Stimulated activated naive B cell treated with anti-CD40 and anti-IgM and Interleukin-4, amounts not matched to agents 10 μg/mL and 1 μg/mL and 100 μg/mL, for 72 hours (primary cell): ENCODE results near the gene TAS2R60.
"Not testable (repeated sequence)": the region's sequence is repeated elsewhere in the genome, so short reads cannot be mapped to it uniquely, and the experiment has no call there.

ENCODE experiments used
- ATAC-seq, 2 donors: fragments of 150-1000 bp; cut with Tn5 transposase; replicated peaks; 2 replicates each; pipeline ENCODE4 v1.10.0; 2021; ENCODE audit warnings: moderate library complexity in 1 of 2
- DNase-seq: peaks from one replicate; pipeline ENCODE4 v3.0.0; 2021
- H3K27ac Mint-ChIP-seq: one replicate; pipeline ENCODE4 v1.8.0; 2022; ENCODE audit warnings: mild to moderate bottlenecking, mixed read lengths
- H3K27me3 Mint-ChIP-seq, 2 donors: one replicate each; pipeline ENCODE4 v1.8.0; 2022; ENCODE audit warnings: mixed read lengths in 2 of 2
- H3K36me3 Mint-ChIP-seq, 2 donors: one replicate each; pipeline ENCODE4 v1.8.0; 2022; ENCODE audit warnings: mixed read lengths in 2 of 2, mild to moderate bottlenecking in 1 of 2
- H3K4me1 Mint-ChIP-seq, 2 donors: one replicate each; pipeline ENCODE4 v1.8.0; 2022; ENCODE audit warnings: mixed read lengths in 2 of 2, mild to moderate bottlenecking in 1 of 2
- H3K4me3 Mint-ChIP-seq, 2 donors: one replicate each; pipeline ENCODE4 v1.8.0; 2022; ENCODE audit warnings: mild to moderate bottlenecking in 2 of 2, mixed read lengths in 2 of 2, moderate library complexity in 1 of 2
- H3K9me3 Mint-ChIP-seq, 2 donors: one replicate each; pipeline ENCODE4 v1.8.0; 2022; ENCODE audit warnings: mixed read lengths in 2 of 2, mild to moderate bottlenecking in 1 of 2

The TAS2R60 gene

GRCh38 chr7:143460271-143460979 is 17.2 kb downstream of the TAS2R60 start:
- ATAC-seq (no peak), DNase-seq (no peak)
- no peak overlapping the region for H3K4me3 Mint-ChIP-seq
- no peaks in the 10 kb centered on the region for H3K4me1 Mint-ChIP-seq
- no peak overlapping the region for H3K27ac Mint-ChIP-seq
- H3K27me3 Mint-ChIP-seq = peaks cover 4 to 18% of the 10 kb centered on the region in 2 donors
- no peaks in the 10 kb centered on the region for H3K36me3 Mint-ChIP-seq
- H3K9me3 Mint-ChIP-seq = peaks cover 3 to 6% of the 10 kb centered on the region in 2 donors

DNA sequence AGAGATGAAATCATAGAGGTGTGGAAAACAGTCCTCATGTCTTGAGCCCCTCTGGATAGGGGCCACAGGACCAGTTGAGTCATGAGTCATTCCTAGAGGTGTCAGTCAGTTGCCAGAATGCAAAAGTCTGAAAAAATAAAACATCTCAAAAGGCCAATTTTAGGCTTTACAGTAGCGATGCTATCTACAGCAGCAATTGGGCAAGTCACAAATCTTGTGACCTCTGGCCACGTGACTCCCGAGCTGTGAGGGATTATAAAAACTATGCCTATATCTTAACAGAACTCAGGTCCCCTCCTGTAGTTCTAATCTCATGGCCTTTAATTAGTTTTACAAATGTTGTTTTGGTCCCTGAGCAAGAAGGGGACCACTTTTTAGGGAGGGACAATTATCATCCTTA is 18.8 kb downstream of the TAS2R60 start:
- DNase-seq = no peak
- H3K9me3 Mint-ChIP-seq = peaks cover 3 to 6% of the 10 kb centered on the region in 2 donors
- no peaks in the 10 kb centered on the region for H3K36me3 Mint-ChIP-seq
- H3K4me3 Mint-ChIP-seq = no peak overlapping the region
- peaks cover 4 to 20% of the 10 kb centered on the region in 2 donors for H3K27me3 Mint-ChIP-seq
- no peaks in the 10 kb centered on the region for H3K4me1 Mint-ChIP-seq
- H3K27ac Mint-ChIP-seq = no peak overlapping the region
- no peak for ATAC-seq

GRCh38 chr7:143463556-143463955 is 20.3 kb downstream of the TAS2R60 start:
- ATAC-seq = no peak
- H3K27ac Mint-ChIP-seq = no peak overlapping the region
- H3K4me3 Mint-ChIP-seq = no peak overlapping the region
- H3K9me3 Mint-ChIP-seq = peaks cover 3 to 6% of the 10 kb centered on the region in 2 donors
- H3K4me1 Mint-ChIP-seq = no peaks in the 10 kb centered on the region
- DNase-seq = no peak
- peaks cover 11 to 21% of the 10 kb centered on the region in 2 donors for H3K27me3 Mint-ChIP-seq
- no peaks in the 10 kb centered on the region for H3K36me3 Mint-ChIP-seq

DNA sequence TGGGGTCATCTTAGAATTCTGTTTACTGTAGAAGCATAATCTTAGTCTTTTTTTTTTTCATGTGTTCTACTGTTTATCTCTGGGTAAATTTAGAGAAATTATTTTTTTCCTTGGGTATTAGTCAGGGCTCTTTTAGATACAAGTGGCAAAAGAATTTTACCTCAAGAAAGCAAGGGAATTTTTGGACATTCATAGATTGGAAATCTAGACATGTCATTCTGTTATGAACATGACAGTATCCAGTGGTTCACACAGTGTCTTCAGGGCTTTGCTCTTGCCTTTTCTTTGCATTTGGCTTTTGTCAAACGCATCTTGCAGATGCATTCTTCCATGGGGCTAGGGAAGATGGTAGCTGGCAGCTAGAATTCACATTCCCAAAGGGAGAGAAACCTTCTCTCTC is 20.7 kb downstream of the TAS2R60 start:
- DNase-seq (no peak), ATAC-seq (no peak)
- no peak overlapping the region for H3K27ac Mint-ChIP-seq
- no peaks in the 10 kb centered on the region for H3K36me3 Mint-ChIP-seq
- H3K4me3 Mint-ChIP-seq = no peak overlapping the region
- H3K4me1 Mint-ChIP-seq = no peaks in the 10 kb centered on the region
- H3K27me3 Mint-ChIP-seq = peaks cover 11 to 21% of the 10 kb centered on the region in 2 donors
- peaks cover 3 to 6% of the 10 kb centered on the region in 2 donors for H3K9me3 Mint-ChIP-seq

DNA sequence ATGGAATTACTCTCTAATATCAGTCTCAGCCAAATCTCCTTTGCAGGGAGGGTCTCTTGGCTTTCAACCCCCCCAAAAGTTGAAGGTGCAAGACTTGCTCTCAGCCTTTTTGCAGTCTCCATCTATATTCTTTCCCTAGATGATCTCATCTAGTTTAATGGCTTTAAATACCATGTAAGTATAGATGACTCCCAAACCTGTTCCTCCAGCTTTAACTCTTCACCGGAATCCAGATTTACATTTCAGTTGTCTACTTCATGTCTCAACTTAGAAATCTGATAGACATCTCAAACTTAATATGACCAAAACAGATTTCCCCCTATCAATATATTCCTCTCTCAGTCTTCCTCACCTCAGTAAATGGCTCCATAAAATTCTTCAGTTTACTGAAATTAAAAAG is 24.5 kb downstream of the TAS2R60 start:
- DNase-seq = no peak
- peaks cover 0 to 3% of the 10 kb centered on the region in 2 donors for H3K36me3 Mint-ChIP-seq
- ATAC-seq = no peak

GRCh38 chr7:143472071-143472689 is 28.9 kb downstream of the TAS2R60 start:
- not testable (repeated sequence) for DNase-seq, H3K4me1 Mint-ChIP-seq, H3K4me3 Mint-ChIP-seq, ATAC-seq, H3K36me3 Mint-ChIP-seq, H3K27ac Mint-ChIP-seq
- H3K9me3 Mint-ChIP-seq = peaks cover 7 to 11% of the 10 kb centered on the region in 2 donors
- H3K27me3 Mint-ChIP-seq = peaks cover 17 to 24% of the 10 kb centered on the region in 2 donors

More for the DNA sequence above, 24.5 kb downstream of the TAS2R60 start:
- Mint-ChIP-seq H3K4me3 (no peak overlapping the region), H3K4me1 (no peaks in the 10 kb centered on the region), H3K27me3 (peaks cover 23 to 28% of the 10 kb centered on the region in 2 donors), H3K27ac (no peak overlapping the region), H3K9me3 (peaks cover 9 to 11% of the 10 kb centered on the region in 2 donors)

DNA sequence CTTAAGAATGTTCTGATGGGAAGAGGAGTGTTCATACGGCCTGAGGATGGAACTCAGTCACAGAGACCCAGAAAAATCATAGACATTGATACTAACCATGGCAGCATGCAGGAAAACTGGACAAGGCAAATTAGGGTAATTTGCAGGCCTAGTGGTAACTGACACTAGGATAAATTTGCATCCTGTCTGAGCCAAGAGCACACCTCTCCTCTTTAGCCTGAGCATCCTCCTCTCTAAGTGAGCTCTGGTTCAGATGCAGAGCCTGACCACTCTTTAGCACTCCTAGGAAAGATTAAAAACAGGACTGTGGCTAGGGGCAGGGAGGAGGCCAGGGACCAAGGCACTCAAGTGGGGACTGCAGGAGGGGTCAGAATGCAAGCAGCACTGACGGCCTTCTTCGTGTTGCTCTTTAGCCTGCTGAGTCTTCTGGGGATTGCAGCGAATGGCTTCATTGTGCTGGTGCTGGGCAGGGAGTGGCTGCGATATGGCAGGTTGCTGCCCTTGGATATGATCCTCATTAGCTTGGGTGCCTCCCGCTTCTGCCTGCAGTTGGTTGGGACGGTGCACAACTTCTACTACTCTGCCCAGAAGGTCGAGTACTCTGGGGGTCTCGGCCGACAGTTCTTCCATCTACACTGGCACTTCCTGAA is 34.4 kb downstream of the TAS2R60 start, which contains the start of gene TAS2R41:
Gene TAS2R41, plus strand, starts transcription at position 373 of the 650 bp plus-strand sequence. Its CDS starts 0 bp downstream, at position 373.
- H3K9me3 Mint-ChIP-seq = peaks cover under 1 to 2% of the 10 kb centered on the region in 2 donors
- H3K4me1 Mint-ChIP-seq = no peaks in the 10 kb centered on the region
- ATAC-seq (no peak), DNase-seq (no peak)
- peaks cover 0 to 2% of the 10 kb centered on the region in 2 donors for H3K27me3 Mint-ChIP-seq
- no peak within 1 kb of the TSS for H3K27ac Mint-ChIP-seq
- H3K36me3 Mint-ChIP-seq = no peaks in the 10 kb centered on the region
- no peak within 1 kb of the TSS for H3K4me3 Mint-ChIP-seq

DNA sequence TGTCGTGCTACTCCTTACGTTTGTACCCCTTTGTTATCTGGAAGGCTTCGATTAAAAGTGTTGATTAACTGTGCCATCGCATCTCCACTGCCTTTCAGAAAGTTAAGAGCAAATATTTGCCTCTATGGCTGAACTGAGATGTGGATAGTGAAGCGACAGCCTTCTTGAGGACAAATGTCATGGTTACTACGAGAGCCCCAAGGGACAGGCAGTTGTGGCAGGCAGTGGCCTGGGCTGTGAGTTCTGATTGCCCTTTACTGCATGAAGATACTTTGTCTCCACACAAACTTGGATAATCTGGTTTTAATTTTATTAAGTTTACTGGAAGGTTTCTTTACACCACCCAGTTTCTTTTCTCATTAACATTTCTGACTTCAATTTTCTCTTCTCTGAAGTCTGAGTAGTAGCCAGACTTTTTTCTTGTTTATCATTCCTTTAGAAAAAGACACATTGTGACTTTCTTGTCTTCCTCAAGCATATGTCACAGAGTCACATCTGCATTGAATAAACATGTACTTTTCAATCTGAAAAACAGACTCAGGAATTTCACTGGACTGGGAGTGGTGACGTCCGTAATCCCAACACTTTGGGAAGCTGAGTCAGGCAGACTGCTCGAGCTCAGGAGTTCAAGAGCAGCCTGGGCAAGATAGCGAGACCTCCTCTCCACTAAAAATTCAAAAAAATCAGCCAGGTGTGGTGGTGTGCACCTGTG is 36.0 kb downstream of the TAS2R60 start:
- H3K27ac Mint-ChIP-seq = no peak overlapping the region

GRCh38 chr7:143480501-143480900 is 37.2 kb downstream of the TAS2R60 start:
- no peak overlapping the region for H3K27ac Mint-ChIP-seq
- ATAC-seq (no peak), DNase-seq (no peak)
- no peak overlapping the region for H3K4me3 Mint-ChIP-seq
- no peaks in the 10 kb centered on the region for H3K36me3 Mint-ChIP-seq
- no peaks in the 10 kb centered on the region for H3K4me1 Mint-ChIP-seq
- no peaks in the 10 kb centered on the region for H3K27me3 Mint-ChIP-seq
- no peaks in the 10 kb centered on the region for H3K9me3 Mint-ChIP-seq

More for the DNA sequence above, 36.0 kb downstream of the TAS2R60 start:
- Mint-ChIP-seq H3K36me3 (no peaks in the 10 kb centered on the region), H3K4me3 (no peak overlapping the region), H3K4me1 (no peaks in the 10 kb centered on the region), H3K27me3 (no peaks in the 10 kb centered on the region), H3K9me3 (peaks cover 0 to 2% of the 10 kb centered on the region in 2 donors)
- ATAC-seq (no peak), DNase-seq (no peak)

GRCh38 chr7:143484119-143484518 is 40.9 kb downstream of the TAS2R60 start:
- Mint-ChIP-seq H3K27me3 (no peaks in the 10 kb centered on the region), H3K36me3 (no peaks in the 10 kb centered on the region)
- no peak for ATAC-seq

DNA sequence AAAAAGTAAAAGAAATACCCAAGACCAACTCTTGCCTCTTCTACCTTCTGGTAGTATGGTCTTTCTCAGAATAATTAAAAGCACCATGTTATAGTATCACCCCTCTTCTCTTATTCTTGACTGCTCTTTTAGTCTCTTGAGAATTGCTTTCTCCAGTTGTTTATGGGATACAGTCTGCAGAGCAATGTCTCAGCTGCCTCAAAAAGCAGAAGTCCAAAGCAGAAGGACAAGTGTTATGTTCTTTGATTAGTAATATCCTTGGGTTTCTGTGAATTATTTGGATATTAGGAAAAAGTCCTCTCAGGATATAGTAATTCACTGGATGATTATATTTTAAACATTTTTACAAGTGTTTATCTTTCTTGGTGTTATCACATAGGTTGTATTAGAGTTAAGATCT is 41.8 kb downstream of the TAS2R60 start:
- no peaks in the 10 kb centered on the region for H3K27me3 Mint-ChIP-seq
- H3K4me3 Mint-ChIP-seq = no peak overlapping the region
- H3K27ac Mint-ChIP-seq = no peak overlapping the region
- DNase-seq = no peak
- H3K36me3 Mint-ChIP-seq = no peaks in the 10 kb centered on the region
- peaks cover 0 to 2% of the 10 kb centered on the region in 2 donors for H3K9me3 Mint-ChIP-seq
- no peak for ATAC-seq
- no peaks in the 10 kb centered on the region for H3K4me1 Mint-ChIP-seq

More at GRCh38 chr7:143484119-143484518, 40.9 kb downstream of the TAS2R60 start:
- no peaks in the 10 kb centered on the region for H3K4me1 Mint-ChIP-seq
- DNase-seq = no peak
- peaks cover 0 to 2% of the 10 kb centered on the region in 2 donors for H3K9me3 Mint-ChIP-seq
- H3K27ac Mint-ChIP-seq = no peak overlapping the region
- no peak overlapping the region for H3K4me3 Mint-ChIP-seq

- no peak for DNase-seq
- Mint-ChIP-seq H3K36me3 (no peaks in the 10 kb centered on the region), H3K9me3 (peaks cover 0 to 2% of the 10 kb centered on the region in 2 donors), H3K27me3 (no peaks in the 10 kb centered on the region), H3K4me1 (no peaks in the 10 kb centered on the region), H3K4me3 (no peak overlapping the region), H3K27ac (no peak overlapping the region)
- ATAC-seq = no peak
These were observed 42.2 kb downstream of the TAS2R60 start for GRCh38 chr7:143485500-143485899.

GRCh38 chr7:143486266-143486665 is 43.0 kb downstream of the TAS2R60 start:
- DNase-seq, H3K4me1 Mint-ChIP-seq, H3K27me3 Mint-ChIP-seq, H3K4me3 Mint-ChIP-seq, H3K27ac Mint-ChIP-seq, H3K9me3 Mint-ChIP-seq, H3K36me3 Mint-ChIP-seq, ATAC-seq: not testable (repeated sequence)

DNA sequence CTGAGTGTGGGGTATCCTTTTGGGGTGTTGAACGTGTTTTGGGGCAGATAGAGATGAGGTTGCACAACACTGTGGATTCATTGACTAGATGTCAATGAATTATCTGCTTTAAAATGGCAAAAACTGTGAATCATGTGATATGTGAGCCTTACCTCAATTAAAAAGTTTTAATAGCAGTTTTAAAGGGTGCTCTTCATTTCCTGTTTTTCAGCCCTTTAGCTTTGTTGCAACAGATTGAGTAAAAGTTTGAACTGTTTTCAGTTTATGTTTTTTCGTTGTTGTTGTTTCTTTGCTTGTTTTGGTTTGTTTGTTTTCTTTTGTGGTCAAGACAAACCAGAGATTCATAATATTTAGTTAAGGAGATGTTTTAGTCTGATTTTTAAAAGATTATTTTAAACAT is 43.8 kb downstream of the TAS2R60 start:
- Mint-ChIP-seq H3K27ac (no peak overlapping the region), H3K36me3 (no peaks in the 10 kb centered on the region), H3K4me3 (no peak overlapping the region), H3K27me3 (peaks cover 0 to 6% of the 10 kb centered on the region in 2 donors), H3K4me1 (peaks cover 0 to 4% of the 10 kb centered on the region in 2 donors), H3K9me3 (peaks cover 0 to 2% of the 10 kb centered on the region in 2 donors)
- DNase-seq (no peak), ATAC-seq (no peak)
